Measurements from ENCODE around the gene ZNF502. TPM values are rescaled to one million over a fixed set of nuclear protein-coding genes. Genes with fewer than 3 reads are reported as not detected.

ZNF502 gene
- total RNA-seq, 2 experiments from 2014 or later: 2.0 to 2.3 TPM

GRCh38 chr3:44674211-44674610, 38.2 kb upstream of the ZNF502 start:
- CTCF ChIA-PET: no interaction called here
- H3K36me3 Mint-ChIP-seq (ENCODE audit: low read depth): peaks cover 4% of the 10 kb centered on the region

GRCh38 chr3:44678480-44679116, 33.9 kb upstream of the ZNF502 start:
- peaks cover 26% of the 10 kb centered on the region for H3K36me3 Mint-ChIP-seq (ENCODE audit: low read depth)
- intact Hi-C loops (cut with micrococcal nuclease): no loop called here
- H3K4me3 Mint-ChIP-seq: no peak overlapping the region
- no peak for ATAC-seq
- POLR2A ChIA-PET: no interaction called here
- CTCF ChIA-PET: no interaction called here
- H3K4me1 Mint-ChIP-seq (ENCODE audit: low read depth): no peaks in the 10 kb centered on the region
- DNase-seq: no peak
- H3K9me3 Mint-ChIP-seq: peaks cover 44% of the 10 kb centered on the region
- no peaks in the 10 kb centered on the region for H3K27me3 Mint-ChIP-seq
- TF ChIP-seq, protein P1, sequence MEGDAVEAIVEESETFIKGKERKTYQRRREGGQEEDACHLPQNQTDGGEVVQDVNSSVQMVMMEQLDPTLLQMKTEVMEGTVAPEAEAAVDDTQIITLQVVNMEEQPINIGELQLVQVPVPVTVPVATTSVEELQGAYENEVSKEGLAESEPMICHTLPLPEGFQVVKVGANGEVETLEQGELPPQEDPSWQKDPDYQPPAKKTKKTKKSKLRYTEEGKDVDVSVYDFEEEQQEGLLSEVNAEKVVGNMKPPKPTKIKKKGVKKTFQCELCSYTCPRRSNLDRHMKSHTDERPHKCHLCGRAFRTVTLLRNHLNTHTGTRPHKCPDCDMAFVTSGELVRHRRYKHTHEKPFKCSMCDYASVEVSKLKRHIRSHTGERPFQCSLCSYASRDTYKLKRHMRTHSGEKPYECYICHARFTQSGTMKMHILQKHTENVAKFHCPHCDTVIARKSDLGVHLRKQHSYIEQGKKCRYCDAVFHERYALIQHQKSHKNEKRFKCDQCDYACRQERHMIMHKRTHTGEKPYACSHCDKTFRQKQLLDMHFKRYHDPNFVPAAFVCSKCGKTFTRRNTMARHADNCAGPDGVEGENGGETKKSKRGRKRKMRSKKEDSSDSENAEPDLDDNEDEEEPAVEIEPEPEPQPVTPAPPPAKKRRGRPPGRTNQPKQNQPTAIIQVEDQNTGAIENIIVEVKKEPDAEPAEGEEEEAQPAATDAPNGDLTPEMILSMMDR (IDR thresholded peaks at IDR 0.05): no peak
- no peak overlapping the region for H3K27ac Mint-ChIP-seq

More at GRCh38 chr3:44674211-44674610, 38.2 kb upstream of the ZNF502 start:
- no peaks in the 10 kb centered on the region for H3K27me3 Mint-ChIP-seq
- no peak overlapping the region for H3K4me3 Mint-ChIP-seq
- intact Hi-C loops (cut with micrococcal nuclease): no loop called here
- H3K9me3 Mint-ChIP-seq: peaks cover 26% of the 10 kb centered on the region
- POLR2A ChIA-PET: no interaction called here
- no peak for DNase-seq
- no peak for ATAC-seq
- TF ChIP-seq, protein P1 (IDR thresholded peaks at IDR 0.05): no peak
- no peak overlapping the region for H3K27ac Mint-ChIP-seq
- no peaks in the 10 kb centered on the region for H3K4me1 Mint-ChIP-seq (ENCODE audit: low read depth)

DNA sequence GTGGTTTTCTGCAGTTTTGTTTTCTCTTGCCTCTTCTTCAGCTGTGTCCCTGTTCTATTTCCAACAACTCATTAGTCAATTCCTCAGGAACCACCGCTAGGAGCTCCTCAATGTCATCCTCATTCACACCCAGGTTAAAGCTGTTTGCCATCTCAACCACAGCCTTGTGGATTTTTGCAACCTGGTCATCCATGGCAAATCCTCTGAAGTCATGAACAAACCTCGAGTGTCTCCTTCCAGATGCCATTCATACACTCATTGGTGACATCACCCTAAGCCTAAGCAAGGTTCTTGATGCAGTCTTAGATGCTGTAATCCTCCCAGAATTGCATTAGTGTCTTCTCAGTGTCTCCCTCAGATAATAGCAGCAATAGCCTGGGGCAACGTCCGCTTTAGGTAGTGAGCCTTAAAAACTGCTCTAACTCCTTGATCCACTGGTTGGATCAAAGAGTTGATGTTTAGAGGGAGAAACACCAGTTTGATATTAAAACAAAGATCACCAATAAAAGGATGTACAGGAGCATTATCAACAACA, 31.5 kb upstream of the ZNF502 start:
- H3K27ac Mint-ChIP-seq: no peak overlapping the region
- peaks cover 44% of the 10 kb centered on the region for H3K9me3 Mint-ChIP-seq
- no peaks in the 10 kb centered on the region for H3K27me3 Mint-ChIP-seq
- H3K4me3 Mint-ChIP-seq: no peak overlapping the region
- intact Hi-C loops (cut with micrococcal nuclease): no loop called here
- H3K36me3 Mint-ChIP-seq (ENCODE audit: low read depth): peaks cover 47% of the 10 kb centered on the region
- POLR2A ChIA-PET: no interaction called here
- no peak for DNase-seq
- CTCF ChIA-PET: no interaction called here
- H3K4me1 Mint-ChIP-seq (ENCODE audit: low read depth): peaks cover 12% of the 10 kb centered on the region
- TF ChIP-seq, protein P1 (IDR thresholded peaks at IDR 0.05): no peak
- no peak for ATAC-seq

DNA sequence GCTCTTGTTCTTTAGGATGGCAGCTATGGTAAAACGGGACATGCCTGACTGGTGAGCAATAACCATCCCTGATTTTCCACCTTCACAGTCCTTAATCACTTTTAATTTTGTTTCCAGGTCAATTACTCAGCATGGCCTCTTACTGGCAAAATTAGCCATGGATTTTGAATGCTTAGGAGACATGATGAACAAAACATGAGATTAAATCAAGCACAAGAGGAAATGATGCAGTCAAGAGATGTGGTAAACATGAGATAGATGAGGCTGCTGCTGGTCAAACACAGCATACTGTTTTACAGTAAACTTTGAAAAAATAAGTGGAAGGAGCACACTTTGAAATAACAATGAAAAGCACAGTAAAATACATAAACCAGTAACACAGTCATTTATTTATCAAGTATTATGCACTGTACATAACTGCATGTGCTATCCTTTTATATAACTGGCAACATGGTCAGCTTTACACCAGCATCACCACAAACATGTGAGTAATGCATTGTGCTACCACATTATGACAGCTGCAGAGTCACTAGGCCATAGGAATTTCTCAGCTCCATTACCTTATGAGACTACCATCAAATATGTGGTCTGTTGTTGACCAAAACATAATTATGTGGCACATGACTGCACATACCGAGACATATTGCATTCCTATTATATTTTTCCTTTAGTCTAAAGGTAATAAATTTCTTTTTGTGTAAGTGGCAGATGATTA, 30.1 kb upstream of the ZNF502 start:
- ATAC-seq: no peak
- ChIA-PET CTCF (interaction anchor here (1.0 kb wide), 1 partner anchor 8 kb away, joined by 3 read pairs; no protein-coding TSS in a partner anchor), POLR2A (no interaction called here)
- peaks cover under 1% of the 10 kb centered on the region for H3K27me3 Mint-ChIP-seq
- intact Hi-C loops (cut with micrococcal nuclease): no loop called here
- peaks cover 12% of the 10 kb centered on the region for H3K4me1 Mint-ChIP-seq (ENCODE audit: low read depth)
- H3K36me3 Mint-ChIP-seq (ENCODE audit: low read depth): peaks cover 45% of the 10 kb centered on the region
- H3K9me3 Mint-ChIP-seq: peaks cover 48% of the 10 kb centered on the region
- no peak overlapping the region for H3K27ac Mint-ChIP-seq
- no peak overlapping the region for H3K4me3 Mint-ChIP-seq
- no peak for DNase-seq
- TF ChIP-seq, protein P1 (IDR thresholded peaks at IDR 0.05): no peak

Data from activated CD8-positive, alpha-beta T cell treated with anti-CD3 and anti-CD28 coated beads for 36 hours (primary cell).